OCI-LY7 (cell line): ENCODE measurements around the gene FRMPD3. TPM values are rescaled to one million over a fixed set of nuclear protein-coding genes. Genes with fewer than 3 reads are reported as not detected.

Experiments used
- BruUV-seq: library from RNA; stranded (reverse); fragments of 400-500 nt; replicated peaks from 2 replicates; lab custom pipeline; 2021; lab: Mats Ljungman, UMichigan
- CTCF ChIA-PET: fragments of 300-600 bp; sonication (Branson Sonifier 250); formaldehyde crosslinking; loops from one replicate; lab custom pipeline; 2022; ENCODE audit warnings: antibody characterized with exemption; ENCODE audit not compliant: unreplicated experiment; lab: Charles Lee
- POLR2A ChIA-PET: fragments of 300-600 bp; sonication (Branson Sonifier 250); formaldehyde crosslinking; loops from one replicate; lab custom pipeline; 2022; ENCODE audit warnings: antibody characterized with exemption; lab: Charles Lee
- DNase-seq: peaks from one replicate; pipeline ENCODE4 v3.0.0-alpha.2; 2015; ENCODE audit warnings: low spot score
- H2AFZ ChIP-seq: fragments of 200-600 bp; sonication (generic), shearing (Covaris generic); 2 replicates; pipeline ENCODE4 v1.6.1; 2014; ENCODE audit warnings: mild to moderate bottlenecking, antibody characterized with exemption, low read length, moderate library complexity
- H3K27ac ChIP-seq: fragments of 200-600 bp; sonication (generic); 2 replicates; pipeline ENCODE4 v1.5.1; 2014; ENCODE audit warnings: mixed run types, low read depth, mild to moderate bottlenecking, moderate library complexity, low read length, inconsistent platforms; ENCODE audit not compliant: poor library complexity, severe bottlenecking
- H3K36me3 ChIP-seq: fragments of 200-600 bp; sonication (generic); 2 replicates; pipeline ENCODE4 v1.6.1; 2014; ENCODE audit warnings: mild to moderate bottlenecking, antibody characterized with exemption, low read length, moderate library complexity, mixed read lengths; ENCODE audit not compliant: insufficient read depth
- H3K4me1 ChIP-seq: fragments of 200-600 bp; sonication (generic); 2 replicates; pipeline ENCODE4 v1.5.1; 2014; ENCODE audit warnings: mild to moderate bottlenecking, low read length; ENCODE audit not compliant: insufficient read depth, poor library complexity, severe bottlenecking
- H3K4me2 ChIP-seq: fragments of 200-600 bp; sonication (generic); 2 replicates; pipeline ENCODE4 v1.6.1; 2014; ENCODE audit warnings: mild to moderate bottlenecking, low read length
- H3K4me3 ChIP-seq: fragments of 200-600 bp; sonication (generic); 2 replicates; pipeline ENCODE4 v1.5.1; 2014; ENCODE audit warnings: mild to moderate bottlenecking, low read depth, low read length; ENCODE audit not compliant: poor library complexity, severe bottlenecking
- H3K79me2 ChIP-seq: fragments of 200-600 bp; sonication (generic); 2 replicates; pipeline ENCODE4 v1.6.1; 2016; ENCODE audit warnings: low read depth, mild to moderate bottlenecking, low read length, moderate library complexity, mixed read lengths; ENCODE audit not compliant: insufficient read depth
- H3K9me2 ChIP-seq: fragments of 200-600 bp; sonication (generic); 2 replicates; pipeline ENCODE4 v1.6.1; 2016; ENCODE audit warnings: mild to moderate bottlenecking, low read length, mixed read lengths; ENCODE audit not compliant: insufficient read depth
- H3K9me3 ChIP-seq: fragments of 200-600 bp; sonication (generic); 2 replicates; pipeline ENCODE4 v1.6.1; 2014; ENCODE audit warnings: mild to moderate bottlenecking, mixed run types, low read length, mixed read lengths
- H4K20me1 ChIP-seq: fragments of 200-600 bp; sonication (generic); 2 replicates; pipeline ENCODE4 v1.6.1; 2014; ENCODE audit warnings: mild to moderate bottlenecking, antibody characterized with exemption, low read length, moderate library complexity, mixed read lengths; ENCODE audit not compliant: insufficient read depth
- EZH2phosphoT487 ChIP-seq: fragments of 200-600 bp; sonication (generic); IDR thresholded peaks from 2 replicates; pipeline ENCODE4 v1.6.1; 2018; ENCODE audit warnings: low read depth, borderline replicate concordance, mild to moderate bottlenecking, mixed run types, antibody characterized with exemption, low read length, moderate library complexity, mixed read lengths
- intact Hi-C: fragments of 100-400 bp; cut with micrococcal nuclease; formaldehyde crosslinking; loops from one replicate; pipeline ENCODE4 v1.10.0; 2022; ENCODE audit not compliant: unreplicated experiment
- total RNA-seq, 2 experiments: library from RNA; depleted of rRNA in 1 of 2; stranded (reverse); fragments of >200 nt in 1 of 2; shearing (Covaris generic) in 1 of 2; gene quantifications; 2 replicates each; pipeline ENCODE4 v1.2.3, GENCODE V29; 2014 to 2022
- TF ChIP-seq, protein P1 (sequence below): fragments of 200-600 bp; sonication (generic); conservative IDR thresholded peaks from 2 replicates; pipeline ENCODE4 v1.5.1; 2014; ENCODE audit warnings: mild to moderate bottlenecking, antibody characterized with exemption, low read length, moderate library complexity, mixed read lengths

The FRMPD3 gene
- total RNA-seq, 2 experiments from 2014 or later, result 6.5 to 12.3 TPM

DNA sequence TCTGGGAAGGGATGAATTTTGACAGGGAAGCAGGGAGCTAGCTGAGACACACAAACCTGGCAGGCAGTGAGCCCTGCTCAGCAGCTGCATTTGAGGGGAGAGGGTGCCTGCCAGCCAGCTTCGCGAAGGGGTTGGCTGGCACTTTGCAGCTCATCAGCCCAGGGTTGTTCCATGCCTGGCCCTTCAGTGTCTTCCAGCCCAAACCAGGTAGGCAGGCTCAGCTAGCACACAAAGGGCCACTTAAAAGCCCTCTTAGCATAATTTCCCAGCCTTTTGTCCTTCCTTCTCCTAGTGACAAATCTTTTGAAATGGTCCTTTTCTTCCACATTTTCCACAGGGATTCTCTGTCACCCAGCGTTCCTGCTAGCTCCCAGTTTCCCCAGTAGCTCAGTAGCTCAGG is 4.3 kb upstream of the FRMPD3 start:
- Histone ChIP-seq H3K27ac (no peak overlapping the region), H4K20me1 (no peaks in the 10 kb centered on the region), H3K4me3 (no peak overlapping the region), H3K9me3 (no peaks in the 10 kb centered on the region), H3K9me2 (no peaks in the 10 kb centered on the region), H3K4me1 (peaks cover 74% of the 10 kb centered on the region), H3K4me2 (no peak overlapping the region), H3K36me3 (no peaks in the 10 kb centered on the region), H2AFZ (no peak overlapping the region), H3K79me2 (no peaks in the 10 kb centered on the region)
- ChIA-PET POLR2A (interaction anchor here (0.6 kb wide), 1 partner anchor 352 kb away, joined by 3 read pairs; no protein-coding TSS in a partner anchor), CTCF (no interaction called here)
- BruUV-seq, result no TSS peak
- no peak for DNase-seq
- intact Hi-C loops, result loop anchor here (10.0 kb wide), 1 partner anchor 450 kb away; no protein-coding TSS in a partner anchor
- TF ChIP-seq, protein P1, sequence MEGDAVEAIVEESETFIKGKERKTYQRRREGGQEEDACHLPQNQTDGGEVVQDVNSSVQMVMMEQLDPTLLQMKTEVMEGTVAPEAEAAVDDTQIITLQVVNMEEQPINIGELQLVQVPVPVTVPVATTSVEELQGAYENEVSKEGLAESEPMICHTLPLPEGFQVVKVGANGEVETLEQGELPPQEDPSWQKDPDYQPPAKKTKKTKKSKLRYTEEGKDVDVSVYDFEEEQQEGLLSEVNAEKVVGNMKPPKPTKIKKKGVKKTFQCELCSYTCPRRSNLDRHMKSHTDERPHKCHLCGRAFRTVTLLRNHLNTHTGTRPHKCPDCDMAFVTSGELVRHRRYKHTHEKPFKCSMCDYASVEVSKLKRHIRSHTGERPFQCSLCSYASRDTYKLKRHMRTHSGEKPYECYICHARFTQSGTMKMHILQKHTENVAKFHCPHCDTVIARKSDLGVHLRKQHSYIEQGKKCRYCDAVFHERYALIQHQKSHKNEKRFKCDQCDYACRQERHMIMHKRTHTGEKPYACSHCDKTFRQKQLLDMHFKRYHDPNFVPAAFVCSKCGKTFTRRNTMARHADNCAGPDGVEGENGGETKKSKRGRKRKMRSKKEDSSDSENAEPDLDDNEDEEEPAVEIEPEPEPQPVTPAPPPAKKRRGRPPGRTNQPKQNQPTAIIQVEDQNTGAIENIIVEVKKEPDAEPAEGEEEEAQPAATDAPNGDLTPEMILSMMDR, result no peak
- TF ChIP-seq EZH2phosphoT487, result no peak

DNA sequence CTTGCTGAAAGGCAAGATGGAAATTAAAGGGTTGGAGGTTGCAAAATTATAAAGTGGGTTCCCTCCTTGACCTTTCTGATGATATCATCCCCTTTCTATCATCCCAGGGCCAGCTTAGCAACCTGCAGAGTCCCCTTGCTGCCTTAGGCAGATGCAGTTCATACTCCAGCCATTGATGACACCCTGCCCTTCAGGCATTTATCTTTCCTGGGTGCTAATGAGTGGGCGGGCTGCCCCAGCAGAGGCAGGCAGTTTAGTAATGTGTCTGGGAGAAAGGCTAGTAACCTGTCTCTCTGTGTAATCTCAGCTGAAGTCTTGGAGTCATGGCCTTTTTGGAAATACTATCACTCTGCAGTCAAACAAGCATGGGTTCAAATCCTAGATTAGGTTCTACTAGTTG is 3.8 kb upstream of the FRMPD3 start:
- TF ChIP-seq, protein P1, result no peak
- TF ChIP-seq EZH2phosphoT487, result no peak
- ChIA-PET CTCF (no interaction called here), POLR2A (interaction anchor here (0.6 kb wide), 1 partner anchor 352 kb away, joined by 3 read pairs; no protein-coding TSS in a partner anchor)
- Histone ChIP-seq H3K9me3 (no peaks in the 10 kb centered on the region), H3K4me3 (no peak overlapping the region), H3K4me1 (peaks cover 71% of the 10 kb centered on the region), H3K4me2 (no peak overlapping the region), H2AFZ (no peak overlapping the region), H3K36me3 (no peaks in the 10 kb centered on the region), H3K79me2 (no peaks in the 10 kb centered on the region), H4K20me1 (no peaks in the 10 kb centered on the region), H3K27ac (no peak overlapping the region), H3K9me2 (no peaks in the 10 kb centered on the region)
- DNase-seq, result no peak
- intact Hi-C loops, result loop anchor here (10.0 kb wide), 1 partner anchor 451 kb away; no protein-coding TSS in a partner anchor
- BruUV-seq, result no TSS peak

DNA sequence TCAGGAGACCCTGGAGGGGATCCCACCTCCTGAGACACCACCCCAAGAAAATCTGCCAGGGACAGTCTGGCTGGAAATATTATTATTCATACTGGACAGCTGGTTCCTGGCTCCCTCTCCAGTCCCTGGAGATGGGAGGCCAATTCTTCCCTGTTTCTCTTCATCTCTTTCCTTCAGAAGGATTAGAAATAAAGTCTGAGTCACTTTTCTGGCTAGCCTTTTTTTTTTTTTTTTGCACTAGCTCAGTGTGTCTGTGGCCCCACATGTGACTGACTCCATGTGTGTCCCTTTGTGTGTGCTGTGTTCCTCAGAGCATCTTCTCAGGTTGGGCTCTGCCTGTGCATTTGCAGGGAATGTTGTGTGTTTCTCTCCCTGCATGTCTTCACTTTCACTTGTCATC is 1.8 kb upstream of the FRMPD3 start:
- H3K27ac ChIP-seq, result peak overlapping the region; percentile 86
- DNase-seq, result no peak
- no peaks in the 10 kb centered on the region for H3K9me2 ChIP-seq
- H2AFZ ChIP-seq, result no peak overlapping the region; the same call in 1 of the 2 replicates
- ChIA-PET POLR2A (interaction anchor here (0.7 to 2.7 kb wide), 5 partner anchors 8 to 180 kb away, joined by 3 to 10 read pairs (median 6); partner anchors contain the start of gene PRPS1), CTCF (interaction anchor here (0.9 to 1.6 kb wide), 2 partner anchors 10 to 23 kb away, joined by 4 to 7 read pairs; no protein-coding TSS in a partner anchor)
- no peaks in the 10 kb centered on the region for H3K9me3 ChIP-seq
- H3K79me2 ChIP-seq, result peaks cover 15% of the 10 kb centered on the region; the same call in 1 of the 2 replicates
- intact Hi-C loops, result loop anchor here (2.0 to 10.0 kb wide), 2 partner anchors 225 to 453 kb away; no protein-coding TSS in a partner anchor
- no peak for TF ChIP-seq EZH2phosphoT487
- TF ChIP-seq, protein P1, result no peak
- no peaks in the 10 kb centered on the region for H3K36me3 ChIP-seq
- no TSS peak for BruUV-seq
- H3K4me3 ChIP-seq, result peak overlapping the region; percentile 73
- peak overlapping the region; percentile 77 for H3K4me2 ChIP-seq
- H4K20me1 ChIP-seq, result no peaks in the 10 kb centered on the region
- H3K4me1 ChIP-seq, result peaks cover 71% of the 10 kb centered on the region
